H1 (cell line): ENCODE data around the gene IFNK. TPM values are rescaled to one million over a fixed set of nuclear protein-coding genes. Genes with fewer than 3 reads are reported as not detected.

Experiments
- MAFK ChIP-seq: IDR thresholded peaks from 2 replicates; pipeline ENCODE4 v1.6.1; 2012; ENCODE audit warnings: low read depth, mild to moderate bottlenecking, improper control_type of control experiment, low read length
- RFX5 ChIP-seq: IDR thresholded peaks from 2 replicates; pipeline ENCODE4 v1.6.1; 2011; ENCODE audit warnings: low read depth, low read length, improper control_type of control experiment, borderline replicate concordance
- TAF7 ChIP-seq: optimal IDR thresholded peaks from 2 replicates; pipeline ENCODE3; 2011; ENCODE audit warnings: low read depth, mild to moderate bottlenecking, inconsistent platforms, low read length, moderate library complexity, borderline replicate concordance
- TEAD4 ChIP-seq: IDR thresholded peaks from 2 replicates; pipeline ENCODE4 v1.6.1; 2012; ENCODE audit warnings: low read depth, low read length, inconsistent platforms, mixed read lengths
- polyA plus RNA-seq, 7 experiments: library from polyadenylated mRNA; depleted of rRNA in 3 of 7; stranded (reverse) in 5 of 7; unstranded in 2 of 7; fragments of >200 nt in 5 of 7; fragments of 200-250 nt in 2 of 7; gene quantifications; 1 replicate in 5 of 7; 2 replicates in 1 of 7; 4 replicates in 1 of 7; pipeline versions ENCODE4 v1.2.1 to v1.2.3, GENCODE V29; 2011 to 2013; ENCODE audit warnings: missing spikeins in 2 of 7, mixed read lengths in 2 of 7
- total RNA-seq: library from RNA; stranded (reverse); fragmentation: NEBNext Ultra II Directional; extraction: Animal tissue kit (Norgen Biotek cat#: 25700); gene quantifications from 2 replicates; pipeline ENCODE4 v1.2.1, GENCODE V29; 2021

The IFNK gene
- total and polyA plus RNA-seq, 2 of the 8 experiments (the other 6 are each of a cell fraction or from before 2014, with no cell fraction given) = not detected

DNA sequence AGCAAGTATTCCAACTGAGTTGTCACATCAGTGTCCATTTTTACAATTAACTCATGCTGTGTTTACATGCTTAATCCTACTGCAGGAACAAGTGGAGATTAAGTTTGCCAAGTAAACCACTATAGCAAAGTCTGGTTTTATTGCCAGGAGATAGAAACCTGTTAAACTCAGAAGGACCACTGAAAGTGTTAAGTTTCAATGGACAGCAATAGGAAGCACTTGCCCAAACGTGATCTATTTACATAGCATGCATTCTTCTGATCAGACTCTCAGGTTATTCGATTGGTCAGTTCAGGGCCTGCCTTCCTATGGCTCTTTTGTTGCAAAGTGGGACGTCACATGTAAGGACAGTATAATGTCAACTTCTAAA lies 28.0 kb upstream of the IFNK start (continued):
- TF ChIP-seq TEAD4 (no peak), MAFK (no peak), RFX5 (no peak), TAF7 (no peak)
